K562 (cell line): ENCODE data around the gene RETREG1. TPM values are rescaled to one million over a fixed set of nuclear protein-coding genes. Genes with fewer than 3 reads are reported as not detected.

Source experiments
- ATAC-seq: fragments of 200-7000 bp; cut with Tn5 transposase; 3 replicates; pipeline ENCODE4 v1.9.1; 2020; ENCODE audit warnings: moderate library complexity
- BruUV-seq: library from RNA; stranded (reverse); fragments of 400-500 nt; replicated peaks from 2 replicates; lab custom pipeline; 2021; lab: Mats Ljungman, UMichigan
- CTCF ChIA-PET: fragments of 300-600 bp; formaldehyde crosslinking; extraction: SDS; loops from one replicate; lab custom pipeline; 2021; ENCODE audit warnings: low intra/inter-chr PET ratio; lab: Yijun Ruan, JAX
- POLR2A ChIA-PET: fragments of 300-600, 350-650 bp; sonication (Branson Sonifier 250); formaldehyde crosslinking; extraction: SDS; loops from one replicate; lab custom pipeline; 2021; ENCODE audit warnings: antibody characterized with exemption, inconsistent platforms; lab: Yijun Ruan, JAX
- DNase-seq, 4 experiments: peaks; one replicate each; pipeline versions ENCODE4 v3.0.0 to v3.0.0-alpha.2; 2011 to 2018; ENCODE audit warnings: low spot score in 3 of 4, mixed read lengths in 3 of 4; ENCODE audit errors: extremely low read depth in 1 of 4
- FAIRE-seq: peaks from 2 replicates; lab custom pipeline; 2011; peaks lifted over from hg19 to GRCh38; lab: Jason Lieb, UNC
- H2AFZ ChIP-seq: 2 replicates; pipeline ENCODE4 v1.6.0; 2011; ENCODE audit warnings: low read depth, low read length, control low read depth, inconsistent platforms
- H3K27ac ChIP-seq: fragments of 200-600 bp; 3 replicates; pipeline ENCODE4 v1.8.0; 2011; ENCODE audit warnings: low read depth, mild to moderate bottlenecking, control low read depth, inconsistent platforms, low read length, moderate library complexity, mixed read lengths; ENCODE audit errors: extremely low read depth
- H3K27me3 ChIP-seq, 2 experiments: fragments of 300-600 bp in 1 of 2; 2 replicates in 1 of 2; 3 replicates in 1 of 2; pipeline versions ENCODE4 v1.6.0 to v1.8.0; 2011; ENCODE audit warnings: inconsistent platforms in 2 of 2, low read length in 2 of 2, mild to moderate bottlenecking in 1 of 2, mixed read lengths in 1 of 2, moderate library complexity in 1 of 2; ENCODE audit not compliant: control insufficient read depth in 2 of 2, insufficient read depth in 2 of 2
- H3K36me3 ChIP-seq: fragments of 300-600 bp; 3 replicates; pipeline ENCODE4 v1.8.0; 2011; ENCODE audit warnings: mild to moderate bottlenecking, low read length, inconsistent platforms; ENCODE audit not compliant: control insufficient read depth, insufficient read depth
- H3K4me1 ChIP-seq, 2 experiments: fragments of 200-600 bp in 1 of 2; replicated peaks in 1 of 2; 2 replicates in 1 of 2; 3 replicates in 1 of 2; pipeline versions ENCODE4 v1.5.1 to v1.8.0; 2011; ENCODE audit warnings: inconsistent platforms in 2 of 2, low read length in 2 of 2, mild to moderate bottlenecking in 1 of 2, mixed read lengths in 1 of 2, moderate library complexity in 1 of 2; ENCODE audit not compliant: control insufficient read depth in 2 of 2, insufficient read depth in 2 of 2
- H3K4me2 ChIP-seq: 2 replicates; pipeline ENCODE4 v1.6.1; 2011; ENCODE audit warnings: low read length, control low read depth, inconsistent platforms, mixed read lengths; ENCODE audit not compliant: insufficient read depth
- H3K4me3 ChIP-seq: fragments of 200-600 bp; sonication (generic), shearing (Covaris generic); 2 replicates; pipeline ENCODE4 v1.5.1; 2016; ENCODE audit warnings: control low read depth, inconsistent platforms
- H3K79me2 ChIP-seq: fragments of 200-600 bp; 3 replicates; pipeline ENCODE4 v1.8.0; 2011; ENCODE audit warnings: low read length, inconsistent platforms; ENCODE audit not compliant: control insufficient read depth, insufficient read depth
- H3K9ac ChIP-seq, 2 experiments: 2 replicates each; pipeline versions ENCODE4 v1.6.0 to v1.6.1; 2011; ENCODE audit warnings: low read depth in 2 of 2, low read length in 2 of 2, control low read depth in 1 of 2, inconsistent platforms in 1 of 2, mild to moderate bottlenecking in 1 of 2, mixed read lengths in 1 of 2; ENCODE audit not compliant: insufficient read depth in 1 of 2
- H3K9me1 ChIP-seq: one replicate; pipeline ENCODE4 v1.6.0; 2011; ENCODE audit warnings: inconsistent platforms, mild to moderate bottlenecking, low read length, moderate library complexity; ENCODE audit not compliant: control insufficient read depth, insufficient read depth
- H3K9me3 ChIP-seq: replicated peaks from 2 replicates; pipeline ENCODE4 v1.5.1; 2011; ENCODE audit warnings: low read depth, low read length, inconsistent platforms; ENCODE audit not compliant: control insufficient read depth, insufficient read depth
- H4K20me1 ChIP-seq: replicated peaks from 2 replicates; pipeline ENCODE4 v1.6.1; 2011; ENCODE audit warnings: low read length, inconsistent platforms, mixed read lengths; ENCODE audit not compliant: control insufficient read depth, insufficient read depth
- CEBPB ChIP-seq: fragments of 450-650 bp; IDR thresholded peaks from 2 replicates; pipeline ENCODE4 v1.6.1; 2016; ENCODE audit warnings: missing genetic modification characterization, missing compliant biosample characterization
- CREM ChIP-seq: IDR thresholded peaks from 2 replicates; pipeline ENCODE4 v1.6.1; 2014; ENCODE audit warnings: antibody characterized with exemption, low read depth
- CXXC5 ChIP-seq: fragments of 250-450 bp; sonication (Bioruptor Pico); IDR thresholded peaks from 2 replicates; pipeline ENCODE4 v1.8.0; 2022; ENCODE audit warnings: inconsistent platforms, mild to moderate bottlenecking, moderate library complexity
- E4F1 ChIP-seq: fragments of 250-450 bp; sonication (Bioruptor Pico); IDR thresholded peaks from 2 replicates; pipeline ENCODE4 v1.5.0; 2021; ENCODE audit warnings: mild to moderate bottlenecking, borderline replicate concordance
- ELF2 ChIP-seq: fragments of 250-450 bp; sonication (Bioruptor Pico); IDR thresholded peaks from 2 replicates; pipeline ENCODE4 v1.5.0; 2021; ENCODE audit warnings: mild to moderate bottlenecking
- ETV1 ChIP-seq: fragments of 450-650 bp; conservative IDR thresholded peaks from 2 replicates; pipeline ENCODE4 v1.6.1; 2016; ENCODE audit warnings: missing genetic modification characterization, control low read depth, low read depth, missing compliant biosample characterization
- GABPA ChIP-seq: fragments of 200-800 bp; sonication (Bioruptor generic); conservative IDR thresholded peaks from 2 replicates; pipeline ENCODE4 v1.6.1; 2016; ENCODE audit warnings: low read depth, missing genetic modification characterization, missing compliant biosample characterization
- HDGF ChIP-seq: fragments of 450-650 bp; IDR thresholded peaks from 2 replicates; pipeline ENCODE4 v1.6.1; 2016
- JUND ChIP-seq, 2 experiments: IDR thresholded peaks; 2 replicates in 1 of 2; 3 replicates in 1 of 2; pipeline ENCODE4 v1.6.1; 2011; ENCODE audit warnings: borderline replicate concordance in 2 of 2, low read depth in 2 of 2, low read length in 2 of 2, improper control_type of control experiment in 1 of 2, missing biosample characterization in 1 of 2, missing genetic modification characterization in 1 of 2, missing genetic modification reagents in 1 of 2
- KAT2B ChIP-seq: IDR thresholded peaks from one replicate; pipeline ENCODE4 v1.6.1; 2012; ENCODE audit warnings: low read depth, mild to moderate bottlenecking, control low read depth, inconsistent platforms, low read length, moderate library complexity
- MAFK ChIP-seq: IDR thresholded peaks from 2 replicates; pipeline ENCODE4 v1.6.1; 2011; ENCODE audit warnings: low read length, improper control_type of control experiment
- VEZF1 ChIP-seq: fragments of 200-800 bp; sonication (Bioruptor generic); IDR thresholded peaks from 2 replicates; pipeline ENCODE4 v1.6.1; 2017; ENCODE audit warnings: missing genetic modification characterization, missing compliant biosample characterization
- ZFP1 ChIP-seq: fragments of 450-650 bp; formaldehyde crosslinking; IDR thresholded peaks from 2 replicates; pipeline ENCODE4 v1.4.0; 2020; ENCODE audit warnings: mild to moderate bottlenecking, mixed read lengths
- ZHX1 ChIP-seq: fragments of 150-350 bp; conservative IDR thresholded peaks from 2 replicates; pipeline ENCODE4 v1.6.1; 2014; ENCODE audit warnings: low read length
- ZNF212 ChIP-seq: fragments of 450-650 bp; formaldehyde crosslinking; IDR thresholded peaks from 2 replicates; pipeline ENCODE4 v1.4.0; 2020; ENCODE audit warnings: mild to moderate bottlenecking
- WGBS: fragments of 100-300 bp; shearing (Covaris generic); methylation state at CpG from one replicate; pipeline ENCODE4 v1.1.6; 2016; ENCODE audit warnings: low coverage, mixed read lengths; ENCODE audit not compliant: insufficient coverage; ENCODE audit errors: missing lambda C conversion rate; 5-methylcytosine and 5-hydroxymethylcytosine counted together
- in situ Hi-C: fragments of 300-500 bp; cut with MboI; formaldehyde crosslinking; loops from 4 replicates; pipeline ENCODE4 v1.15.0; 2018; ENCODE audit warnings: inconsistent platforms, mixed read lengths
- intact Hi-C: fragments of 100-400 bp; cut with micrococcal nuclease; formaldehyde crosslinking; loops from 2 replicates; pipeline ENCODE4 v1.14.2; 2022
- polyA plus RNA-seq, 8 experiments: library from polyadenylated mRNA; depleted of rRNA in 4 of 8; stranded (reverse) in 5 of 8; unstranded in 3 of 8; fragments of >200 nt; fragmentation: Nextera tagmentation in 2 of 8; fragmentation: Illumina TruSeq in 1 of 8; extraction: Ambion mirVana in 2 of 8; extraction: Trizol in 1 of 8; gene quantifications; 2 replicates each; pipeline versions ENCODE4 v1.2.1 to v1.2.3, GENCODE V29; 2011 to 2014; ENCODE audit warnings: inconsistent platforms in 1 of 8, missing spikeins in 1 of 8
- total RNA-seq, 7 experiments: library from RNA; depleted of rRNA in 6 of 7; stranded (reverse); fragments of >200 nt in 6 of 7; fragmentation: Illumina TruSeq in 2 of 7; extraction: Trizol in 2 of 7; gene quantifications; 2 replicates each; pipeline versions ENCODE4 v1.2.1 to v1.2.3, GENCODE V29; 2011 to 2021; ENCODE audit warnings: low replicate concordance in 1 of 7

RETREG1 gene
- total and polyA plus RNA-seq, 9 of the 15 experiments (the other 6 are each of a cell fraction or from before 2014, with no cell fraction given): 0.01 to 0.20 (median 0.08) TPM; not detected in 5

- intact Hi-C loops (no loop called here), in situ Hi-C loops (no loop called here)
- Histone ChIP-seq H3K9ac (no peak overlapping the region), H3K36me3 (no peaks in the 10 kb centered on the region), H3K79me2 (no peaks in the 10 kb centered on the region), H3K4me2 (no peak overlapping the region), H4K20me1 (no peaks in the 10 kb centered on the region), H3K4me1 (no peaks in the 10 kb centered on the region), H2AFZ (no peak overlapping the region), H3K27me3 (peaks cover 15 to 25% of the 10 kb centered on the region in 2 experiments; a peak in 4 of 5 replicates), H3K27ac (no peak overlapping the region), H3K9me1 (no peaks in the 10 kb centered on the region), H3K4me3 (no peak overlapping the region), H3K9me3 (no peaks in the 10 kb centered on the region)
- ATAC-seq (peak; percentile 76), FAIRE-seq (no peak), DNase-seq (peak in 2 of 4 experiments; percentile 34 to 43)
- POLR2A ChIA-PET: no interaction called here
- CTCF ChIA-PET: no interaction called here
- WGBS: 0% methylated on average over 14 of the region's 15 CpGs
- no TSS peak for BruUV-seq
- TF ChIP-seq ZFP1 (CRISPR knock-in tag) (no peak), GABPA (tag) (0 out of 2 replicates have a peak, but pooled peaks have one; percentile 53), ZHX1 (no peak), ETV1 (tag) (peak; percentile 54; the same call in 1 of the 2 replicates), JUND (IDR thresholded peaks at IDR 0.05; ENCODE audit: borderline replicate concordance, low read depth, low read length) (0 out of 2 replicates have a peak, but pooled peaks have one; percentile 2), JUND (tag; IDR thresholded peaks at IDR 0.05; ENCODE audit: borderline replicate concordance, low read depth, low read length) (no peak), E4F1 (CRISPR knock-in tag) (no peak), CXXC5 (0 out of 2 replicates have a peak, but pooled peaks have one; percentile 12), KAT2B (no peak), CEBPB (peak; percentile 54), HDGF (no peak), VEZF1 (CRISPR knock-in tag) (no peak; the same call in 1 of the 2 replicates), CREM (no peak), MAFK (no peak), ZNF212 (CRISPR knock-in tag) (no peak), ELF2 (no peak)
Observed at GRCh38 chr5:16508730-16509531, 107.9 kb downstream of the RETREG1 start.
